Trophoblast cell (in vitro differentiated cells and primary cell): Measurements from ENCODE around the gene OR8B8.
"Not testable (repeated sequence)": the region's sequence is repeated elsewhere in the genome, so short reads cannot be mapped to it uniquely, and the experiment has no call there.

ENCODE experiments used
- DNase-seq, 2 donors: peaks; one replicate each; pipeline ENCODE4 v3.0.0-alpha.2; 2016
- H2AFZ ChIP-seq: 2 replicates; pipeline ENCODE4 v1.6.1; 2013; ENCODE audit warnings: low read length, moderate library complexity, mild to moderate bottlenecking; ENCODE audit not compliant: insufficient read depth, poor library complexity
- H2AK5ac ChIP-seq: 2 replicates; pipeline ENCODE4 v1.6.1; 2013; ENCODE audit warnings: mild to moderate bottlenecking, low read length
- H2BK120ac ChIP-seq: 2 replicates; pipeline ENCODE4 v1.6.1; 2013; ENCODE audit warnings: low read length, mild to moderate bottlenecking, moderate library complexity; ENCODE audit not compliant: insufficient read depth, poor library complexity
- H2BK12ac ChIP-seq: 2 replicates; pipeline ENCODE4 v1.6.1; 2013; ENCODE audit warnings: mild to moderate bottlenecking, low read length, moderate library complexity
- H2BK5ac ChIP-seq: 2 replicates; pipeline ENCODE4 v1.6.1; 2013; ENCODE audit warnings: low read length, low read depth, moderate library complexity, mild to moderate bottlenecking; ENCODE audit not compliant: poor library complexity
- H3K14ac ChIP-seq: 2 replicates; pipeline ENCODE4 v1.6.1; 2013; ENCODE audit warnings: mild to moderate bottlenecking, low read length
- H3K18ac ChIP-seq: 2 replicates; pipeline ENCODE4 v1.6.1; 2013; ENCODE audit warnings: mild to moderate bottlenecking, low read length
- H3K23ac ChIP-seq: 2 replicates; pipeline ENCODE4 v1.6.1; 2013; ENCODE audit warnings: low read length
- H3K27ac ChIP-seq: 2 replicates; pipeline ENCODE4 v1.5.1; 2013; ENCODE audit warnings: low read depth, mild to moderate bottlenecking, inconsistent platforms, low read length, moderate library complexity
- H3K27me3 ChIP-seq: 2 replicates; pipeline ENCODE4 v1.6.1; 2013; ENCODE audit warnings: inconsistent platforms, mild to moderate bottlenecking, low read length, moderate library complexity; ENCODE audit not compliant: insufficient read depth
- H3K36me3 ChIP-seq, 2 experiments: 1 replicate in 1 of 2; 2 replicates in 1 of 2; pipeline ENCODE4 v1.6.1; 2013; ENCODE audit warnings: low read length in 2 of 2, mild to moderate bottlenecking in 2 of 2, moderate library complexity in 1 of 2; ENCODE audit not compliant: insufficient read depth in 2 of 2, control insufficient read depth in 1 of 2
- H3K4ac ChIP-seq: 2 replicates; pipeline ENCODE4 v1.6.1; 2013; ENCODE audit warnings: low read depth, mild to moderate bottlenecking, low read length, moderate library complexity
- H3K4me1 ChIP-seq, 2 experiments: 1 replicate in 1 of 2; 2 replicates in 1 of 2; pipeline ENCODE4 v1.6.1; 2013; ENCODE audit warnings: low read length in 2 of 2, mild to moderate bottlenecking in 2 of 2, moderate library complexity in 1 of 2; ENCODE audit not compliant: insufficient read depth in 2 of 2, control insufficient read depth in 1 of 2
- H3K4me2 ChIP-seq: 2 replicates; pipeline ENCODE4 v1.6.1; 2013; ENCODE audit warnings: inconsistent platforms, mild to moderate bottlenecking, low read length, moderate library complexity
- H3K4me3 ChIP-seq: 2 replicates; pipeline ENCODE4 v1.5.1; 2013; ENCODE audit warnings: mild to moderate bottlenecking, low read depth, low read length, inconsistent platforms
- H3K79me1 ChIP-seq: one replicate; pipeline ENCODE4 v1.6.1; 2013; ENCODE audit warnings: low read length
- H3K79me2 ChIP-seq: 2 replicates; pipeline ENCODE4 v1.6.1; 2013; ENCODE audit warnings: low read length, mild to moderate bottlenecking; ENCODE audit not compliant: control insufficient read depth, insufficient read depth, poor library complexity
- H3K9ac ChIP-seq: 2 replicates; pipeline ENCODE4 v1.6.1; 2013; ENCODE audit warnings: mild to moderate bottlenecking, low read length
- H3K9me3 ChIP-seq: 2 replicates; pipeline ENCODE4 v1.6.1; 2013; ENCODE audit warnings: low read depth, mild to moderate bottlenecking, control low read depth, inconsistent platforms, low read length; ENCODE audit not compliant: insufficient read depth
- H4K12ac ChIP-seq: 2 replicates; pipeline ENCODE4 v1.6.1; 2013; ENCODE audit warnings: low read depth, mild to moderate bottlenecking, low read length, moderate library complexity
- H4K8ac ChIP-seq: 2 replicates; pipeline ENCODE4 v1.6.1; 2013; ENCODE audit warnings: low read depth, mild to moderate bottlenecking, low read length, moderate library complexity
- H4K91ac ChIP-seq: one replicate; pipeline ENCODE4 v1.6.1; 2013; ENCODE audit warnings: low read depth, mild to moderate bottlenecking, low read length, moderate library complexity
- WGBS: extraction: QIAGEN DNeasy Blood & Tissue Kit; methylation state at CpG from one replicate; pipeline ENCODE4 v1.1.7; 2013; ENCODE audit warnings: missing lambda C conversion rate; ENCODE audit not compliant: insufficient read length, insufficient coverage; ENCODE audit errors: extremely low coverage; 5-methylcytosine and 5-hydroxymethylcytosine counted together

OR8B8 gene

GRCh38 chr11:124415356-124415923 lies 30.1 kb downstream of the OR8B8 start:
- Histone ChIP-seq H3K27ac (no peak overlapping the region), H3K18ac (no peak overlapping the region), H4K8ac (no peak overlapping the region), H3K14ac (no peak overlapping the region), H2BK120ac (no peak overlapping the region), H2AK5ac (no peak overlapping the region), H3K27me3 (no peaks in the 10 kb centered on the region), H3K9me3 (no peaks in the 10 kb centered on the region), H3K79me1 (no peaks in the 10 kb centered on the region), H3K23ac (no peak overlapping the region), H3K4me3 (no peak overlapping the region), H4K12ac (no peak overlapping the region), H3K4me2 (no peak overlapping the region), H3K9ac (no peak overlapping the region), H4K91ac (no peak overlapping the region), H3K36me3 (no peaks in the 10 kb centered on the region), H2AFZ (no peak overlapping the region), H2BK12ac (no peak overlapping the region), H3K79me2 (no peaks in the 10 kb centered on the region), H3K4me1 (no peaks in the 10 kb centered on the region), H3K4ac (no peak overlapping the region), H2BK5ac (no peak overlapping the region)
- WGBS: no CpG with 5 or more reads among the region's 5 CpGs
- peak in 1 of 2 donors; percentile 68 for DNase-seq

GRCh38 chr11:124409906-124410305 lies 35.6 kb downstream of the OR8B8 start:
- Histone ChIP-seq H2BK12ac (no peak overlapping the region), H3K14ac (no peak overlapping the region), H2AK5ac (no peak overlapping the region), H3K36me3 (no peaks in the 10 kb centered on the region), H3K4me3 (no peak overlapping the region), H3K9ac (no peak overlapping the region), H4K8ac (no peak overlapping the region), H3K27ac (no peak overlapping the region), H3K4me2 (no peak overlapping the region), H3K4me1 (no peaks in the 10 kb centered on the region), H3K27me3 (no peaks in the 10 kb centered on the region), H3K18ac (no peak overlapping the region), H2BK5ac (no peak overlapping the region), H3K79me2 (no peaks in the 10 kb centered on the region), H3K79me1 (no peaks in the 10 kb centered on the region), H3K9me3 (no peaks in the 10 kb centered on the region), H4K12ac (no peak overlapping the region), H2BK120ac (no peak overlapping the region), H2AFZ (no peak overlapping the region), H3K23ac (no peak overlapping the region), H3K4ac (no peak overlapping the region), H4K91ac (no peak overlapping the region)
- WGBS: no CpG with 5 or more reads among the region's 7 CpGs
- no peak for DNase-seq

GRCh38 chr11:124405581-124405980 lies 39.9 kb downstream of the OR8B8 start:
- Histone ChIP-seq H2BK120ac (no peak overlapping the region), H3K4me1 (no peaks in the 10 kb centered on the region), H3K14ac (no peak overlapping the region), H3K4me3 (no peak overlapping the region), H3K79me1 (no peaks in the 10 kb centered on the region), H3K9ac (no peak overlapping the region), H3K23ac (no peak overlapping the region), H3K4ac (no peak overlapping the region), H2AK5ac (no peak overlapping the region), H3K27ac (no peak overlapping the region), H3K79me2 (no peaks in the 10 kb centered on the region), H2BK5ac (no peak overlapping the region), H2AFZ (no peak overlapping the region), H3K27me3 (no peaks in the 10 kb centered on the region), H3K4me2 (no peak overlapping the region), H3K9me3 (no peaks in the 10 kb centered on the region), H4K8ac (no peak overlapping the region), H2BK12ac (no peak overlapping the region), H3K18ac (no peak overlapping the region), H4K12ac (no peak overlapping the region), H4K91ac (no peak overlapping the region), H3K36me3 (no peaks in the 10 kb centered on the region)
- no peak for DNase-seq
- WGBS: no CpG with 5 or more reads among the region's 2 CpGs

GRCh38 chr11:124403186-124403585 lies 42.3 kb downstream of the OR8B8 start:
- not testable (repeated sequence) for H3K4me3 ChIP-seq, H2AK5ac ChIP-seq, H3K4me2 ChIP-seq, H3K4ac ChIP-seq, H2BK5ac ChIP-seq, H3K27me3 ChIP-seq, H2BK12ac ChIP-seq, H3K36me3 ChIP-seq, H3K9me3 ChIP-seq, H2BK120ac ChIP-seq, DNase-seq, H3K23ac ChIP-seq, H3K18ac ChIP-seq, H2AFZ ChIP-seq, H4K12ac ChIP-seq, H3K27ac ChIP-seq, H3K9ac ChIP-seq, H3K4me1 ChIP-seq, H3K79me2 ChIP-seq, H3K14ac ChIP-seq, H3K79me1 ChIP-seq, H4K91ac ChIP-seq, H4K8ac ChIP-seq
- no CpG with 5 or more reads among the region's 27 CpGs for WGBS
